GM23338 (cell line): ENCODE results near the gene IFI35. TPM values are rescaled to one million over a fixed set of nuclear protein-coding genes. Genes with fewer than 3 reads are reported as not detected.
A peak's percentile ranks its signal among the peaks of the same experiment; 100 is the strongest.

Source experiments
- ATAC-seq: fragments of 200-7000 bp; cut with Tn5 transposase; 3 replicates; pipeline ENCODE4 v1.9.1; 2020
- DNase-seq: peaks from one replicate; pipeline ENCODE4 v3.0.0-alpha.2; 2015; ENCODE audit warnings: low spot score
- H2AFZ ChIP-seq: fragments of 200-600 bp; sonication (generic); 2 replicates; pipeline ENCODE4 v1.8.0; 2016; ENCODE audit warnings: antibody characterized with exemption, mild to moderate bottlenecking, moderate library complexity
- H3F3A ChIP-seq: fragments of 200-600 bp; sonication (generic); replicated peaks from 2 replicates; pipeline ENCODE4 v1.8.0; 2017; ENCODE audit warnings: antibody characterized with exemption, mixed run types, low read depth
- H3K27ac ChIP-seq: fragments of 200-600 bp; sonication (generic); 2 replicates; pipeline ENCODE4 v1.6.1; 2016; ENCODE audit warnings: low read depth
- H3K27me3 ChIP-seq: fragments of 200-600 bp; sonication (generic); 2 replicates; pipeline ENCODE4 v1.8.0; 2016; ENCODE audit warnings: mild to moderate bottlenecking, mixed run types, moderate library complexity; ENCODE audit not compliant: insufficient read depth
- H3K36me3 ChIP-seq: fragments of 200-600 bp; sonication (generic); 2 replicates; pipeline ENCODE4 v1.8.0; 2016; ENCODE audit warnings: mild to moderate bottlenecking; ENCODE audit not compliant: insufficient read depth
- H3K4me1 ChIP-seq: fragments of 200-600 bp; sonication (generic); 2 replicates; pipeline ENCODE4 v1.8.0; 2016; ENCODE audit warnings: mild to moderate bottlenecking, moderate library complexity; ENCODE audit not compliant: insufficient read depth
- H3K4me2 ChIP-seq: fragments of 200-600 bp; sonication (generic); 2 replicates; pipeline ENCODE4 v1.7.1; 2017; ENCODE audit warnings: mixed run types
- H3K4me3 ChIP-seq: fragments of 200-600 bp; sonication (generic); 2 replicates; pipeline ENCODE4 v1.6.1; 2016; ENCODE audit warnings: mixed run types
- H3K79me2 ChIP-seq: fragments of 200-600 bp; sonication (generic); replicated peaks from 2 replicates; pipeline ENCODE4 v1.8.0; 2017; ENCODE audit warnings: mild to moderate bottlenecking; ENCODE audit not compliant: insufficient read depth
- H3K9me2 ChIP-seq: fragments of 200-600 bp; sonication (generic); 2 replicates; pipeline ENCODE4 v1.8.0; 2017; ENCODE audit not compliant: insufficient read depth
- H4K20me1 ChIP-seq: fragments of 200-600 bp; sonication (generic); replicated peaks from 2 replicates; pipeline ENCODE4 v1.8.0; 2017; ENCODE audit warnings: mild to moderate bottlenecking; ENCODE audit not compliant: insufficient read depth
- H3K27ac Mint-ChIP-seq: 2 replicates; pipeline ENCODE4 v1.8.0; 2020; ENCODE audit warnings: inconsistent platforms, mild to moderate bottlenecking, moderate library complexity, mixed read lengths
- H3K27me3 Mint-ChIP-seq: 3 replicates; pipeline ENCODE4 v1.8.0; 2022; ENCODE audit warnings: low read depth, mild to moderate bottlenecking, moderate library complexity, mixed read lengths, inconsistent platforms; ENCODE audit not compliant: insufficient read depth, poor library complexity
- H3K36me3 Mint-ChIP-seq: 3 replicates; pipeline ENCODE4 v1.8.0; 2021; ENCODE audit warnings: low read depth, mild to moderate bottlenecking, inconsistent platforms, moderate library complexity, mixed read lengths
- H3K4me1 Mint-ChIP-seq: 3 replicates; pipeline ENCODE4 v1.8.0; 2020; ENCODE audit warnings: mild to moderate bottlenecking, inconsistent platforms, mixed read lengths
- H3K4me3 Mint-ChIP-seq: 3 replicates; pipeline ENCODE4 v1.8.0; 2021; ENCODE audit warnings: moderate library complexity, mild to moderate bottlenecking, inconsistent platforms, mixed read lengths
- H3K9me3 Mint-ChIP-seq: 3 replicates; pipeline ENCODE4 v1.8.0; 2020; ENCODE audit warnings: moderate library complexity, mild to moderate bottlenecking, inconsistent platforms, mixed read lengths
- CREB1 ChIP-seq: fragments of 250-450 bp; sonication (Bioruptor Pico); IDR thresholded peaks from 2 replicates; pipeline ENCODE4 v1.5.0; 2020; ENCODE audit warnings: low read depth, mild to moderate bottlenecking, moderate library complexity
- EZH2 ChIP-seq: fragments of 200-600 bp; sonication (generic); IDR thresholded peaks from one replicate; pipeline ENCODE4 v1.8.0; 2017; ENCODE audit warnings: antibody characterized with exemption, mild to moderate bottlenecking, low read depth; ENCODE audit not compliant: unreplicated experiment
- EZH2phosphoT487 ChIP-seq: fragments of 200-600 bp; sonication (generic); IDR thresholded peaks from one replicate; pipeline ENCODE4 v1.8.1; 2018; ENCODE audit warnings: antibody characterized with exemption; ENCODE audit not compliant: unreplicated experiment
- JUNB ChIP-seq: IDR thresholded peaks from one replicate; pipeline ENCODE4 v1.6.1; 2016; ENCODE audit warnings: antibody characterized with exemption; ENCODE audit not compliant: unreplicated experiment
- NANOG ChIP-seq: IDR thresholded peaks from 2 replicates; pipeline ENCODE4 v1.6.1; 2016; ENCODE audit warnings: antibody characterized with exemption, borderline replicate concordance
- POLR2AphosphoS5 ChIP-seq: IDR thresholded peaks from 2 replicates; pipeline ENCODE4 v1.6.1; 2016; ENCODE audit warnings: antibody characterized with exemption, low read depth
- STAT1 ChIP-seq: IDR thresholded peaks from one replicate; pipeline ENCODE4 v1.6.1; 2016; ENCODE audit warnings: antibody characterized with exemption; ENCODE audit not compliant: unreplicated experiment
- ZNF114 ChIP-seq: fragments of 250-450 bp; sonication (Bioruptor Pico); IDR thresholded peaks from 2 replicates; pipeline ENCODE4 v1.5.0; 2020; ENCODE audit warnings: mild to moderate bottlenecking, moderate library complexity
- ZNF331 ChIP-seq: fragments of 250-450 bp; sonication (Bioruptor Pico); IDR thresholded peaks from 2 replicates; pipeline ENCODE4 v1.5.0; 2020; ENCODE audit warnings: low read depth, mild to moderate bottlenecking, moderate library complexity
- polyA plus RNA-seq: library from polyadenylated mRNA; unstranded; fragments of >200 nt; fragmentation: Nextera tagmentation; extraction: Ambion mirVana; gene quantifications from 2 replicates; pipeline ENCODE4 v1.2.1, GENCODE V29; 2016
- total RNA-seq: library from RNA; depleted of rRNA; stranded (reverse); fragments of >200 nt; shearing (Covaris generic); gene quantifications from 2 replicates; pipeline ENCODE4 v1.2.3, GENCODE V29; 2014
- TF ChIP-seq, protein P1 (sequence below): IDR thresholded peaks from one replicate; pipeline ENCODE4 v1.6.1; 2018; ENCODE audit warnings: antibody characterized with exemption; ENCODE audit not compliant: unreplicated experiment
- TF ChIP-seq, protein P2 (sequence below): fragments of 250-450 bp; sonication (Bioruptor Pico); IDR thresholded peaks from 2 replicates; pipeline ENCODE4 v1.5.0; 2020; ENCODE audit warnings: mild to moderate bottlenecking, moderate library complexity
- TF ChIP-seq, protein P3 (sequence below): IDR thresholded peaks from 2 replicates; pipeline ENCODE4 v1.6.1; 2016; ENCODE audit warnings: antibody characterized with exemption
- TF ChIP-seq, protein P4 (sequence below), 2 experiments: fragments of 200-600 bp in 1 of 2; sonication (generic) in 1 of 2; conservative IDR thresholded peaks; 2 replicates each; pipeline versions ENCODE4 v1.5.1 to v1.6.1; 2016 to 2017; ENCODE audit warnings: antibody characterized with exemption in 2 of 2, low read depth in 2 of 2, mild to moderate bottlenecking in 2 of 2, moderate library complexity in 1 of 2

Gene IFI35
- total and polyA plus RNA-seq, 2 experiments from 2014 or later = 1.8 to 2.3 TPM

DNA sequence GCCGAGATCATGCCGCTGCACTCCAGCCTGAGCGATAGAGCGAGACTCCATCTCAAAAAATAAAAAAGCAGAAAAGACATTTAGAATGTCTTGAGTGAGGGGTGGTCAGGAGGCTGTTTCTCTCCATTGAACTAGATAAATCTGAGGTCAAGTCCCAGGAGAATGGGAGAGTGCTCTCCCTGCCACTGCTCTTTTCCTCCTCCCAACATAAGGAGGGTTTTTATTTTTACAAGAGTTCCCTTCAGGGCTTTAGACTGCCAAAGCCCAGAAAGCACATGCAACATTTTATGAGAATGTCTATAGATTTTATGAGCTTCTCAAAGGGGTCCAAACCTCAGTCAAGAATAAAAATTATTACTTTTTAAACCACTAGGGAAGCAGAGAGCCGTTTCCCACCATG is 20.0 kb downstream of the IFI35 start:
- Mint-ChIP-seq H3K4me1 (peaks cover 32% of the 10 kb centered on the region), H3K4me3 (peak overlapping the region; percentile 91), H3K27ac (no peak overlapping the region), H3K36me3 (peaks cover 21% of the 10 kb centered on the region), H3K27me3 (peaks cover 24% of the 10 kb centered on the region), H3K9me3 (no peaks in the 10 kb centered on the region)
- peak overlapping the region; percentile 31; the same call in 1 of the 2 replicates for H3K4me3 ChIP-seq
- H3K4me1 ChIP-seq = peaks cover 28% of the 10 kb centered on the region
- no peaks in the 10 kb centered on the region for H3K36me3 ChIP-seq
- no peak for DNase-seq
- H3K27me3 ChIP-seq = no peaks in the 10 kb centered on the region
- H3K79me2 ChIP-seq = peaks cover 14% of the 10 kb centered on the region; the same call in 1 of the 2 replicates
- no peak overlapping the region for H3K27ac ChIP-seq
- H3K9me2 ChIP-seq = no peaks in the 10 kb centered on the region
- H3F3A ChIP-seq = peaks cover 16% of the 10 kb centered on the region; the same call in 1 of the 2 replicates
- peak overlapping the region; percentile 93 for H3K4me2 ChIP-seq
- no peak overlapping the region for H2AFZ ChIP-seq
- H4K20me1 ChIP-seq = no peaks in the 10 kb centered on the region
- no peak for TF ChIP-seq ZNF114 (CRISPR knock-in tag)
- TF ChIP-seq, protein P1, sequence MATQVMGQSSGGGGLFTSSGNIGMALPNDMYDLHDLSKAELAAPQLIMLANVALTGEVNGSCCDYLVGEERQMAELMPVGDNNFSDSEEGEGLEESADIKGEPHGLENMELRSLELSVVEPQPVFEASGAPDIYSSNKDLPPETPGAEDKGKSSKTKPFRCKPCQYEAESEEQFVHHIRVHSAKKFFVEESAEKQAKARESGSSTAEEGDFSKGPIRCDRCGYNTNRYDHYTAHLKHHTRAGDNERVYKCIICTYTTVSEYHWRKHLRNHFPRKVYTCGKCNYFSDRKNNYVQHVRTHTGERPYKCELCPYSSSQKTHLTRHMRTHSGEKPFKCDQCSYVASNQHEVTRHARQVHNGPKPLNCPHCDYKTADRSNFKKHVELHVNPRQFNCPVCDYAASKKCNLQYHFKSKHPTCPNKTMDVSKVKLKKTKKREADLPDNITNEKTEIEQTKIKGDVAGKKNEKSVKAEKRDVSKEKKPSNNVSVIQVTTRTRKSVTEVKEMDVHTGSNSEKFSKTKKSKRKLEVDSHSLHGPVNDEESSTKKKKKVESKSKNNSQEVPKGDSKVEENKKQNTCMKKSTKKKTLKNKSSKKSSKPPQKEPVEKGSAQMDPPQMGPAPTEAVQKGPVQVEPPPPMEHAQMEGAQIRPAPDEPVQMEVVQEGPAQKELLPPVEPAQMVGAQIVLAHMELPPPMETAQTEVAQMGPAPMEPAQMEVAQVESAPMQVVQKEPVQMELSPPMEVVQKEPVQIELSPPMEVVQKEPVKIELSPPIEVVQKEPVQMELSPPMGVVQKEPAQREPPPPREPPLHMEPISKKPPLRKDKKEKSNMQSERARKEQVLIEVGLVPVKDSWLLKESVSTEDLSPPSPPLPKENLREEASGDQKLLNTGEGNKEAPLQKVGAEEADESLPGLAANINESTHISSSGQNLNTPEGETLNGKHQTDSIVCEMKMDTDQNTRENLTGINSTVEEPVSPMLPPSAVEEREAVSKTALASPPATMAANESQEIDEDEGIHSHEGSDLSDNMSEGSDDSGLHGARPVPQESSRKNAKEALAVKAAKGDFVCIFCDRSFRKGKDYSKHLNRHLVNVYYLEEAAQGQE = no peak
- TF ChIP-seq CREB1 (CRISPR knock-in tag) = no peak
- TF ChIP-seq POLR2AphosphoS5 = no peak
- TF ChIP-seq ZNF331 (CRISPR knock-in tag) = no peak
- no peak for TF ChIP-seq JUNB
- TF ChIP-seq, protein P2, sequence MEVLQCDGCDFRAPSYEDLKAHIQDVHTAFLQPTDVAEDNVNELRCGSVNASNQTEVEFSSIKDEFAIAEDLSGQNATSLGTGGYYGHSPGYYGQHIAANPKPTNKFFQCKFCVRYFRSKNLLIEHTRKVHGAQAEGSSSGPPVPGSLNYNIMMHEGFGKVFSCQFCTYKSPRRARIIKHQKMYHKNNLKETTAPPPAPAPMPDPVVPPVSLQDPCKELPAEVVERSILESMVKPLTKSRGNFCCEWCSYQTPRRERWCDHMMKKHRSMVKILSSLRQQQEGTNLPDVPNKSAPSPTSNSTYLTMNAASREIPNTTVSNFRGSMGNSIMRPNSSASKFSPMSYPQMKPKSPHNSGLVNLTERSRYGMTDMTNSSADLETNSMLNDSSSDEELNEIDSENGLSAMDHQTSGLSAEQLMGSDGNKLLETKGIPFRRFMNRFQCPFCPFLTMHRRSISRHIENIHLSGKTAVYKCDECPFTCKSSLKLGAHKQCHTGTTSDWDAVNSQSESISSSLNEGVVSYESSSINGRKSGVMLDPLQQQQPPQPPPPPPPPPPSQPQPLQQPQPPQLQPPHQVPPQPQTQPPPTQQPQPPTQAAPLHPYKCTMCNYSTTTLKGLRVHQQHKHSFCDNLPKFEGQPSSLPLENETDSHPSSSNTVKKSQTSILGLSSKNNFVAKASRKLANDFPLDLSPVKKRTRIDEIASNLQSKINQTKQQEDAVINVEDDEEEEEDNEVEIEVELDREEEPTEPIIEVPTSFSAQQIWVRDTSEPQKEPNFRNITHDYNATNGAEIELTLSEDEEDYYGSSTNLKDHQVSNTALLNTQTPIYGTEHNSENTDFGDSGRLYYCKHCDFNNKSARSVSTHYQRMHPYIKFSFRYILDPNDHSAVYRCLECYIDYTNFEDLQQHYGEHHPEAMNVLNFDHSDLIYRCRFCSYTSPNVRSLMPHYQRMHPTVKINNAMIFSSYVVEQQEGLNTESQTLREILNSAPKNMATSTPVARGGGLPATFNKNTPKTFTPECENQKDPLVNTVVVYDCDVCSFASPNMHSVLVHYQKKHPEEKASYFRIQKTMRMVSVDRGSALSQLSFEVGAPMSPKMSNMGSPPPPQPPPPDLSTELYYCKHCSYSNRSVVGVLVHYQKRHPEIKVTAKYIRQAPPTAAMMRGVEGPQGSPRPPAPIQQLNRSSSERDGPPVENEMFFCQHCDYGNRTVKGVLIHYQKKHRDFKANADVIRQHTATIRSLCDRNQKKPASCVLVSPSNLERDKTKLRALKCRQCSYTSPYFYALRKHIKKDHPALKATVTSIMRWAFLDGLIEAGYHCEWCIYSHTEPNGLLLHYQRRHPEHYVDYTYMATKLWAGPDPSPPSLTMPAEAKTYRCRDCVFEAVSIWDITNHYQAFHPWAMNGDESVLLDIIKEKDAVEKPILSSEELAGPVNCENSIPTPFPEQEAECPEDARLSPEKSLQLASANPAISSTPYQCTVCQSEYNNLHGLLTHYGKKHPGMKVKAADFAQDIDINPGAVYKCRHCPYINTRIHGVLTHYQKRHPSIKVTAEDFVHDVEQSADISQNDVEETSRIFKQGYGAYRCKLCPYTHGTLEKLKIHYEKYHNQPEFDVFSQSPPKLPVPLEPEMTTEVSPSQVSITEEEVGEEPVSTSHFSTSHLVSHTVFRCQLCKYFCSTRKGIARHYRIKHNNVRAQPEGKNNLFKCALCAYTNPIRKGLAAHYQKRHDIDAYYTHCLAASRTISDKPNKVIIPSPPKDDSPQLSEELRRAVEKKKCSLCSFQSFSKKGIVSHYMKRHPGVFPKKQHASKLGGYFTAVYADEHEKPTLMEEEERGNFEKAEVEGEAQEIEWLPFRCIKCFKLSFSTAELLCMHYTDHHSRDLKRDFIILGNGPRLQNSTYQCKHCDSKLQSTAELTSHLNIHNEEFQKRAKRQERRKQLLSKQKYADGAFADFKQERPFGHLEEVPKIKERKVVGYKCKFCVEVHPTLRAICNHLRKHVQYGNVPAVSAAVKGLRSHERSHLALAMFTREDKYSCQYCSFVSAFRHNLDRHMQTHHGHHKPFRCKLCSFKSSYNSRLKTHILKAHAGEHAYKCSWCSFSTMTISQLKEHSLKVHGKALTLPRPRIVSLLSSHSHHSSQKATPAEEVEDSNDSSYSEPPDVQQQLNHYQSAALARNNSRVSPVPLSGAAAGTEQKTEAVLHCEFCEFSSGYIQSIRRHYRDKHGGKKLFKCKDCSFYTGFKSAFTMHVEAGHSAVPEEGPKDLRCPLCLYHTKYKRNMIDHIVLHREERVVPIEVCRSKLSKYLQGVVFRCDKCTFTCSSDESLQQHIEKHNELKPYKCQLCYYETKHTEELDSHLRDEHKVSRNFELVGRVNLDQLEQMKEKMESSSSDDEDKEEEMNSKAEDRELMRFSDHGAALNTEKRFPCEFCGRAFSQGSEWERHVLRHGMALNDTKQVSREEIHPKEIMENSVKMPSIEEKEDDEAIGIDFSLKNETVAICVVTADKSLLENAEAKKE (CRISPR knock-in tag) = no peak
- TF ChIP-seq, protein P3, sequence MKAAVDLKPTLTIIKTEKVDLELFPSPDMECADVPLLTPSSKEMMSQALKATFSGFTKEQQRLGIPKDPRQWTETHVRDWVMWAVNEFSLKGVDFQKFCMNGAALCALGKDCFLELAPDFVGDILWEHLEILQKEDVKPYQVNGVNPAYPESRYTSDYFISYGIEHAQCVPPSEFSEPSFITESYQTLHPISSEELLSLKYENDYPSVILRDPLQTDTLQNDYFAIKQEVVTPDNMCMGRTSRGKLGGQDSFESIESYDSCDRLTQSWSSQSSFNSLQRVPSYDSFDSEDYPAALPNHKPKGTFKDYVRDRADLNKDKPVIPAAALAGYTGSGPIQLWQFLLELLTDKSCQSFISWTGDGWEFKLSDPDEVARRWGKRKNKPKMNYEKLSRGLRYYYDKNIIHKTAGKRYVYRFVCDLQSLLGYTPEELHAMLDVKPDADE = no peak
- no peak for TF ChIP-seq STAT1
- no peak for TF ChIP-seq NANOG
- TF ChIP-seq, protein P4, sequence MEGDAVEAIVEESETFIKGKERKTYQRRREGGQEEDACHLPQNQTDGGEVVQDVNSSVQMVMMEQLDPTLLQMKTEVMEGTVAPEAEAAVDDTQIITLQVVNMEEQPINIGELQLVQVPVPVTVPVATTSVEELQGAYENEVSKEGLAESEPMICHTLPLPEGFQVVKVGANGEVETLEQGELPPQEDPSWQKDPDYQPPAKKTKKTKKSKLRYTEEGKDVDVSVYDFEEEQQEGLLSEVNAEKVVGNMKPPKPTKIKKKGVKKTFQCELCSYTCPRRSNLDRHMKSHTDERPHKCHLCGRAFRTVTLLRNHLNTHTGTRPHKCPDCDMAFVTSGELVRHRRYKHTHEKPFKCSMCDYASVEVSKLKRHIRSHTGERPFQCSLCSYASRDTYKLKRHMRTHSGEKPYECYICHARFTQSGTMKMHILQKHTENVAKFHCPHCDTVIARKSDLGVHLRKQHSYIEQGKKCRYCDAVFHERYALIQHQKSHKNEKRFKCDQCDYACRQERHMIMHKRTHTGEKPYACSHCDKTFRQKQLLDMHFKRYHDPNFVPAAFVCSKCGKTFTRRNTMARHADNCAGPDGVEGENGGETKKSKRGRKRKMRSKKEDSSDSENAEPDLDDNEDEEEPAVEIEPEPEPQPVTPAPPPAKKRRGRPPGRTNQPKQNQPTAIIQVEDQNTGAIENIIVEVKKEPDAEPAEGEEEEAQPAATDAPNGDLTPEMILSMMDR (conservative IDR thresholded peaks at IDR 0.05; ENCODE audit: low read depth in 2 of 2) = no peak
- no peak for TF ChIP-seq EZH2
- no peak for TF ChIP-seq EZH2phosphoT487
- no peak for ATAC-seq
